ENCODE results near the gene PRRT2.
"Not testable (repeated sequence)": the region's sequence is repeated elsewhere in the genome, so short reads cannot be mapped to it uniquely, and the experiment has no call there.

The PRRT2 gene

GRCh38 chr16:29790949-29791844 lies 20.8 kb upstream of the PRRT2 start:
- DNase-seq: no peak

DNA sequence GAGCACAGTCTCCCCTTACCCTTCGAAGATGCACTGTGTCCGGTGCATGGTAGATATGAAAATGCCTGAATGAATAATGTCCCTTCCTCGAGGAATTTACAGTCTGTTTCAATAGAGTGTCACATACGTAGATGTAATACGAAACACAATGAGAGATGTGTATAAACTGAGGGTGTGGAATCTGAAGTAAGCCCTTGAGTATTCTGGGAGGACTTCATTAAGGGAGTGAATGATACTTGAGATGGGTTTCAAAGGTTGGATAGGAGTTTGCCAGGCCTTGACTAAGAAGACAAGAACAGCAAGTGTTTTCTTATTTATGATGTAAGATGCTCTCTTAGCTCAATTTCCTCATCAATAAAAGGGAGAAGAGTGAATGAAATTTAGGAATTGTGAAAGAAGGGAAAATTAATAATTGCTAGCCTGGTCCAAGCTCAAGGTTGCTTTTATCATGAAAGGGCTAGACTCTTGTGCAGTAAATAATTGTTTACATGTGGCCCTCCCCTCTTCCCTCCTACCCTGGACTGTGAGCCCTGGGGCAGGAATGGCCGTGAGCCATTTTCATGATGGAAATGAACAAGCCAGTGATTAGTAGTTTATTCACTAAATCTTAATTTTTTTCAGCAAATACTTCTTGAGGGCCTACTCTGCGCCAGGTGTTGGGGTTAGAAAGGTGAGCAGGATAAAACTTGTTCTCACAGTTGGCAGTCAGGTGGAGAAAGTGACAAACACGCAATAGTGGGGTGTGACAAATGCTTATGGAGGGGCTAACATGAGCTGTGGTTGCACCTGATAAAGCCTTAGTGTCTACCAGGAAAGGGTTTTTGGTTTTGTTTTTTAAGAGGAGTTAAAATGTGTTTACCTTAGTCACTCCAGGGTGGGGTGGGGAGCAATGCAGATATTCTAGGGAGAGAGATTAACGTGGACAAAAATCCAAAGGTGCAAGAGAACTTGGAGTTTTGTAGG lies 19.9 kb upstream of the PRRT2 start:
- DNase-seq: no peak

DNA sequence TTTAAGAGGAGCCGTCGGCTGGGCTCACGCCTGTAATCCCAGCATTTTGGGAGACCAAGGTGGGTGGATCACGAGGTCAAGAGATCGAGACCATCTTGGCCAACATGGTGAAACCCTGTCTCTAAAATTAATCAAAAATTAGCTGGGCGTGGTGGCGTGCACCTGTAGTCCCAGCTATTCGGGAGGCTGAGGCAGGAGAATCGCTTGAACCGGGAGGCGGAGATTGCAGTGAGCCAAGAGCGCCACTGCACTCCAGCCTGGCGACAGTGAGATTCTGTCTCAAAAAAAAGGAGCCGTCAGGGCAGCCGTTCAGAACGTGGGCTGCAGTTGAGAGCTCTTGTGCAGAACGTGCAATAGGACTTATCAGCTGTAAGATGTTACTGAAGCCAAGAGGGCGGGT lies 18.8 kb upstream of the PRRT2 start:
- DNase-seq: not testable (repeated sequence)

DNA sequence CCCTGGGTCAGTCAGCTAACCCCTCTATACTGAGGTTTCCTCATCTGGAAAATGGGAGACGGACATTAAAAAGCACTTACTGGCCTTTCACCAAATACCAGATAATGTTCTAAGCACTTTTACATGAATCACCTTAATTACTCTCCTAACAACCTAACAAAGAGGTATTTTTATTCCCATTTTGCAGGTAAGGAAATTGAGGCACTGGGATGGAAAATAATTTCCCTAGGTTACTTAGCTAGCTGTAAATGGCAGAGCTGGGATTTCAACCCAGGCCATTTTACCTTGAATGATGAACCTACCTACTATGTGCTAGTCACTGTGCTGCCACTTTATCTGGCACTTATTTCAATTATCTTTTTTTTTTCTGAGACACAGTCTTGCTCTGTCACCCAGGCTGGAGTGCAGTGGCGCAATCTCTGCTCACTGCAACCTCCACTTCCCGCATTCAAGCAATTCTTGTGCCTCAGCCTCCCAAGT lies 17.7 kb upstream of the PRRT2 start:
- DNase-seq: no peak

- no peak for DNase-seq
Measured at GRCh38 chr16:29802416-29802935, 9.5 kb upstream of the PRRT2 start.

- DNase-seq: no peak
Measured at GRCh38 chr16:29804020-29804419, 8.0 kb upstream of the PRRT2 start.

DNA sequence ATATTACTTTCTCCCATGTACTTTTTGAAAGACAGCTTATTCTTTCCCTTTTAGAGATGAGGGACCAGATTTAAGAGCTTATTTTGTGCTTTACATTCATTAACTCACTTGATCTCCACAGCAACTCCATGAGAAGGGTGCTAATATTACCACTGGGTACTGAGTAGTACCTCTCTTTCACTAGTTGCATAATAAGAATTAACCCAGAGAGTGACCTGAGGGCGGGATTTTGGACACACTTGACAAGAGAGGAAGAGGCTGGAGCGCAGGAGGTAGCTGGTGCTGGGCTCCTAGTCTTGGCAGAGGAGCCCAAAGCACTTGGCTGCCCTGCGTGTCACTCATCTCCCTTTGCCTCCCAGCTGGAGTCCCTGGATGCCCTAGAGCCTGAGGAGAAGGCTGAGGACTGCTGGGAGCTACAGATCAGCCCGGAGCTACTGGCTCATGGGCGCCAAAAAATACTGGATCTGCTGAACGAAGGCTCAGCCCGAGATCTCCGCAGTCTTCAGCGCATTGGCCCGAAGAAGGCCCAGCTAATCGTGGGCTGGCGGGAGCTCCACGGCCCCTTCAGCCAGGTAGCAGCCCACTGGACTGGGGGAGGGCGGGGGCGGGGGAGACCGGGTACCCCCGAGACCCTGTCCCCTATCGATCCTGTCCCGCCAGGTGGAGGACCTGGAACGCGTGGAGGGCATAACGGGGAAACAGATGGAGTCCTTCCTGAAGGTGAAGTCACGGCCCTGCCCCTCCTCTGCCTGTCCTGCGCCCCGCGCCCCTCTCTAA lies 7.3 kb upstream of the PRRT2 start:
- no peak for DNase-seq

- peak; percentile 98 for DNase-seq
Measured at GRCh38 chr16:29805232-29806098, 6.5 kb upstream of the PRRT2 start.

- peak; percentile 53 for DNase-seq
Measured at GRCh38 chr16:29806099-29806579, 5.9 kb upstream of the PRRT2 start, which contains the start of gene MAZ. MAZ (plus strand) TSS chr16:29806529; CDS start chr16:29806702, 173 bp downstream.

GRCh38 chr16:29806641-29807425 lies 5.2 kb upstream of the PRRT2 start:
- no peak for DNase-seq

GRCh38 chr16:29807426-29808218 lies 4.4 kb upstream of the PRRT2 start:
- peak; percentile 89 for DNase-seq

DNA sequence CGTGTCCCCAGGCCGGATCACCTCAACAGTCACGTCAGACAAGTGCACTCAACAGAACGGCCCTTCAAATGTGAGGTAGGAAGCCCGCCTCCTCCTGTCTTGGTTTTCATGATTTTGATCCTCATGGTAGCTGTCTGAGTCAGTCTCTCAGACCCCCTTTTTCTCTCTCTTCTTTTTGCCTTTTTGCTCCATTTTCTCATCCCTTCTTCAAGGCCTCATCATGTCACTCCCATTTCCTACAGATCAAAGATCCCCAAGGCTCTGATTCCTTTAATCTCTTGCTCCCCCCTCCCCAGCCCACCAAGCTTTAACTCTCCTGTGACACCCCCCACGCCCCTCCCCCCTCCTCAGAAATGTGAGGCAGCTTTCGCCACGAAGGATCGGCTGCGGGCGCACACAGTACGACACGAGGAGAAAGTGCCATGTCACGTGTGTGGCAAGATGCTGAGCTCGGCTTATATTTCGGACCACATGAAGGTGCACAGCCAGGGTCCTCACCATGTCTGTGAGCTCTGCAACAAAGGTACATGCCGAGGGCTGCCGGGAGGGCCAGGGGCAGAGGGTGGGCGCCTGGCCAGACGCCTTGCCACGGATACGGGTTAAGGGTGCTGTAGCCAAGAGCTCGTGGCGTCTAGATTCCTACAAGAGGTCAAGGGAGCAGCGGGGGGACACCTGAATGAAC lies 3.6 kb upstream of the PRRT2 start:
- no peak for DNase-seq

GRCh38 chr16:29809031-29809747 lies 2.8 kb upstream of the PRRT2 start:
- DNase-seq: no peak

DNA sequence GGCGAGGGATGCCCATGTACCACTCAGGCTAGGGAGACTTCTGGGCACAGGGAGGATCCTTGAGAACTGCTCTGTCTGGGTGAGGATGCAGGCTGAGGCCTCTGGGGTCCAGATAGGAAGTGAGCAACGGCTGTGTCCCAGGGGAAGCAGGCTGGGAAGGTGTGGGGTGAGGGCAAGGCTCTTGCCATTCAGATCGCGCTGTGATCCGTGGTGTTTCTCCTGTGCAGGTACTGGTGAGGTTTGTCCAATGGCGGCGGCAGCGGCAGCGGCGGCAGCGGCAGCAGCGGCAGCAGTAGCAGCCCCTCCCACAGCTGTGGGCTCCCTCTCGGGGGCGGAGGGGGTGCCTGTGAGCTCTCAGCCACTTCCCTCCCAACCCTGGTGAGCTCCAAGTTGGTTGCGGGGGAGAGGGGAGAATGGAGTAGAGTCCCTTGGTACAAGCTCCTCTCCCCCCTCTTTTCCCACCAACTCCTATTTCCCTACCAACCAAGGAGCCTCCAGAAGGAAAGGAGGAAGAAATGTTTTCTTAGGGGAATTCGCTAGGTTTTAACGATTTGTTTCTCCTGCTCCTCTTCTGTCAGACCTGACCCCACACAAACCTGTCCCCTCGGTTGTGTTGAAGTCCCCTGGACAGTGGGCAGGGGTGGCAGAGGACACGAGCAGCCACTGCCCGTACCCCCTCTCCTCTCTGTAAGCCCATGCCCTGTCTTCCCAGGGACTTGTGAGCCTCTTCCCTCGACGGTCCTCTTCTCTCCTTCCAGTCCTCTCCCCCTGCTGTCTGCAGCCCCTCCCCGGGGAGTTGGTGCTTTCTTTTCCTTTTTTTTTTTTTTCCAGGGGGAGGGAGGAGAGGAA lies 1.9 kb upstream of the PRRT2 start:
- DNase-seq: no peak

- DNase-seq: no peak
Measured at GRCh38 chr16:29810699-29811169, 1.3 kb upstream of the PRRT2 start.

DNA sequence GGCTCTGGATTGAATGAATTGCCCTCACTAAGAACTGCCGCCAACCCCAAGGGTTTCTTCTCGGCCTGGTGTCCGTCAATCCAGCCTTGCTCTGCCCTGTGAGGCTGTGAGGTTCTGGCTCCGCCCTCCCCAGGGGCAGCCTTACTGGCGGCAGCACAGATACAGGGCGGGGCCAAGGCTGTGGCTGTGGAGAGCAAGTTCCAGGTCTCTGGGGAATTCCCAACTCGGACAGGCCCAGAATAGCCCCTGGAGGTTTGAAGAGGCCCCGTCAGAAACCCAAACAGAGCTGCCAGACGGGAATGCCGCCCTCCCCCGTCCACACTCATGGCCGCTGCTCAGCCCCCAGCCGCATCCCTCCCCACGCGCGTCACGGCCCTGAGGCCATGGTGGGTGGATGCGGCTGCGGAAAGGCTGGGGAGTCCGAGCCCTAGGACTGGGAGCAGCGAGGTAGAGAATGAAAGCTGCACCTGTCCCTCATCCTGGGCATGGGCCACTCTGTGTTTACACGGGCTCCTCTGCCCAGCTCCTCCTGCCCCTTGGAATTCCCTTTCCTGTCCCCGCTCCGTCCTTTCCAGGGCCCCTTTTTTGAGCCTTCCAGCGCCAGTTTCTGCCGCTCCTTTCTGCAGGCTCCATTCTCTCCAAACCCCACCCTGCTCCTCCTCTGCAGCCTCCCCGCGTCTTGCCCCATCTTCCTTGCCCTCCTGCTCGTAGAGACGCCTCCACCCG lies 660 bp upstream of the PRRT2 start:
- peak; percentile 92 for DNase-seq

All from inflammatory macrophage treated with lipopolysaccharide for 4 hours (primary cell).